ENCODE results near the gene ACVR1.
"Not testable (repeated sequence)": the region's sequence is repeated elsewhere in the genome, so short reads cannot be mapped to it uniquely, and the experiment has no call there.

Gene ACVR1

GRCh38 chr2:157759855-157760254 lies 116.3 kb downstream of the ACVR1 start:
- DNase-seq (ENCODE audit: low spot score) = no peak

GRCh38 chr2:157758586-157758985 lies 117.5 kb downstream of the ACVR1 start:
- no peak for DNase-seq (ENCODE audit: low spot score)

- DNase-seq (ENCODE audit: low spot score) = no peak
These were observed 118.6 kb downstream of the ACVR1 start for GRCh38 chr2:157757500-157757899.

- not testable (repeated sequence) for DNase-seq (ENCODE audit: low spot score)
These were observed 119.7 kb downstream of the ACVR1 start for GRCh38 chr2:157756447-157756846.

GRCh38 chr2:157751462-157752058 lies 124.6 kb downstream of the ACVR1 start:
- DNase-seq (ENCODE audit: low spot score) = no peak

GRCh38 chr2:157749684-157750083 lies 126.4 kb downstream of the ACVR1 start:
- no peak for DNase-seq (ENCODE audit: low spot score)

GRCh38 chr2:157748371-157749142 lies 127.6 kb downstream of the ACVR1 start:
- peak; percentile 20 for DNase-seq (ENCODE audit: low spot score)

- DNase-seq (ENCODE audit: low spot score) = peak; percentile 75
These were observed 128.3 kb downstream of the ACVR1 start for GRCh38 chr2:157747695-157748370.

- no peak for DNase-seq (ENCODE audit: low spot score)
These were observed 128.8 kb downstream of the ACVR1 start for GRCh38 chr2:157747280-157747679.

GRCh38 chr2:157746234-157746950 lies 129.7 kb downstream of the ACVR1 start:
- DNase-seq (ENCODE audit: low spot score) = no peak

GRCh38 chr2:157744571-157745076 lies 131.5 kb downstream of the ACVR1 start:
- no peak for DNase-seq (ENCODE audit: low spot score)

- DNase-seq (ENCODE audit: low spot score) = no peak
These were observed 133.1 kb downstream of the ACVR1 start for GRCh38 chr2:157743051-157743450.

- no peak for DNase-seq (ENCODE audit: low spot score)
These were observed 134.2 kb downstream of the ACVR1 start for GRCh38 chr2:157741819-157742484.

GRCh38 chr2:157737656-157738055 lies 138.5 kb downstream of the ACVR1 start:
- DNase-seq (ENCODE audit: low spot score) = no peak

- no peak for DNase-seq (ENCODE audit: low spot score)
These were observed 140.6 kb downstream of the ACVR1 start for GRCh38 chr2:157735532-157735931.

GRCh38 chr2:157733263-157733662 lies 142.9 kb downstream of the ACVR1 start:
- DNase-seq (ENCODE audit: low spot score) = no peak

- peak; percentile 18 for DNase-seq (ENCODE audit: low spot score)
These were observed 143.5 kb downstream of the ACVR1 start for GRCh38 chr2:157732596-157732995.

GRCh38 chr2:157727693-157728092 lies 148.4 kb downstream of the ACVR1 start:
- DNase-seq (ENCODE audit: low spot score) = no peak

- no peak for DNase-seq (ENCODE audit: low spot score)
These were observed 149.2 kb downstream of the ACVR1 start for GRCh38 chr2:157726946-157727345.

GRCh38 chr2:157725846-157726245 lies 150.3 kb downstream of the ACVR1 start:
- DNase-seq (ENCODE audit: low spot score) = no peak

GRCh38 chr2:157722580-157723234 lies 153.4 kb downstream of the ACVR1 start:
- DNase-seq (ENCODE audit: low spot score) = no peak

All from AG08395 (cell line).